HEK293 (cell line): ENCODE results near the gene PKD2L1.

ENCODE experiments used
- CTCF ChIA-PET: fragments of 350-600 bp; formaldehyde crosslinking; extraction: SDS; loops from one replicate; lab custom pipeline; 2021; ENCODE audit warnings: antibody characterized with exemption; lab: Yijun Ruan, JAX
- POLR2A ChIA-PET: fragments of 300-600 bp; formaldehyde crosslinking; extraction: SDS; loops from one replicate; lab custom pipeline; 2020; ENCODE audit warnings: antibody characterized with exemption, inconsistent platforms; lab: Yijun Ruan, JAX
- H3K27ac ChIP-seq: fragments of 200-500 bp; sonication (Bioruptor generic); 2 replicates; pipeline ENCODE4 v1.5.1; 2014; ENCODE audit warnings: low read depth, low read length, control low read depth, inconsistent platforms; ENCODE audit errors: extremely low read depth
- H3K36me3 ChIP-seq, 2 experiments: fragments of 200-500 bp in 1 of 2; sonication (Bioruptor generic) in 1 of 2; 1 replicate in 1 of 2; 2 replicates in 1 of 2; pipeline ENCODE4 v1.5.1; 2014 to 2017; ENCODE audit warnings: inconsistent platforms in 2 of 2, low read length in 2 of 2; ENCODE audit not compliant: control insufficient read depth in 2 of 2, insufficient read depth in 1 of 2
- H3K4me1 ChIP-seq: fragments of 200-500 bp; sonication (Bioruptor generic); 2 replicates; pipeline ENCODE4 v1.5.1; 2014; ENCODE audit warnings: mild to moderate bottlenecking, low read length, inconsistent platforms; ENCODE audit not compliant: control insufficient read depth, insufficient read depth
- H3K4me3 ChIP-seq: 2 replicates; pipeline ENCODE4 v1.5.1; 2011; ENCODE audit warnings: low read depth, mild to moderate bottlenecking, control low read depth, low read length, moderate library complexity
- H3K9me3 ChIP-seq: fragments of 200-500 bp; sonication (Bioruptor generic); 2 replicates; pipeline ENCODE4 v1.5.1; 2014; ENCODE audit warnings: low read depth, low read length, inconsistent platforms; ENCODE audit not compliant: control insufficient read depth, insufficient read depth
- SCRT2 ChIP-seq: fragments of 450-650 bp; formaldehyde crosslinking; IDR thresholded peaks from 2 replicates; pipeline ENCODE4 v1.5.1; 2016; ENCODE audit warnings: missing biosample characterization, missing genetic modification characterization
- ZBTB21 ChIP-seq: fragments of 450-650 bp; formaldehyde crosslinking; IDR thresholded peaks from 2 replicates; pipeline ENCODE4 v1.5.1; 2017; ENCODE audit warnings: missing biosample characterization, missing genetic modification characterization
- ZBTB8A ChIP-seq: fragments of 450-650 bp; formaldehyde crosslinking; IDR thresholded peaks from 2 replicates; pipeline ENCODE4 v1.5.1; 2016; ENCODE audit warnings: missing biosample characterization, missing genetic modification characterization
- ZIC2 ChIP-seq: fragments of 450-650 bp; formaldehyde crosslinking; IDR thresholded peaks from 2 replicates; pipeline ENCODE4 v1.5.1; 2016; ENCODE audit warnings: missing biosample characterization, missing genetic modification characterization
- ZNF175 ChIP-seq: fragments of 450-650 bp; formaldehyde crosslinking; IDR thresholded peaks from 2 replicates; pipeline ENCODE4 v1.5.1; 2016; ENCODE audit warnings: missing biosample characterization, missing genetic modification characterization
- ZNF184 ChIP-seq: fragments of 450-650 bp; IDR thresholded peaks from 2 replicates; pipeline ENCODE4 v1.5.1; 2018; ENCODE audit warnings: missing biosample characterization, mild to moderate bottlenecking, missing genetic modification characterization
- ZNF248 ChIP-seq: fragments of 450-650 bp; formaldehyde crosslinking; IDR thresholded peaks from 2 replicates; pipeline ENCODE4 v1.5.1; 2017; ENCODE audit warnings: missing biosample characterization, missing genetic modification characterization
- ZNF274 ChIP-seq, 2 experiments: fragments of 200-500 bp in 1 of 2; fragments of 450-650 bp in 1 of 2; sonication (Bioruptor generic) in 1 of 2; formaldehyde crosslinking in 1 of 2; IDR thresholded peaks; 2 replicates each; pipeline versions ENCODE4 v1.5.1 to v1.6.1; 2014 to 2016; ENCODE audit warnings: borderline replicate concordance in 1 of 2, inconsistent platforms in 1 of 2, low read length in 1 of 2, missing biosample characterization in 1 of 2, missing genetic modification characterization in 1 of 2
- ZNF292 ChIP-seq: fragments of 450-650 bp; formaldehyde crosslinking; IDR thresholded peaks from 2 replicates; pipeline ENCODE4 v1.5.1; 2016; ENCODE audit warnings: low read depth, missing biosample characterization, missing genetic modification characterization, borderline replicate concordance
- ZNF324 ChIP-seq: fragments of 450-650 bp; formaldehyde crosslinking; IDR thresholded peaks from 2 replicates; pipeline ENCODE4 v1.5.1; 2016; ENCODE audit warnings: missing biosample characterization, missing genetic modification characterization
- ZNF354C ChIP-seq: fragments of 450-650 bp; formaldehyde crosslinking; IDR thresholded peaks from 2 replicates; pipeline ENCODE4 v1.5.1; 2016; ENCODE audit warnings: missing biosample characterization, missing genetic modification characterization, low read depth, borderline replicate concordance
- ZNF629 ChIP-seq: fragments of 450-650 bp; formaldehyde crosslinking; IDR thresholded peaks from 2 replicates; pipeline ENCODE4 v1.5.1; 2017; ENCODE audit warnings: missing biosample characterization, missing genetic modification characterization
- ZSCAN30 ChIP-seq: fragments of 450-650 bp; IDR thresholded peaks from 2 replicates; pipeline ENCODE4 v1.5.1; 2018; ENCODE audit warnings: missing biosample characterization, mild to moderate bottlenecking, missing genetic modification characterization, moderate library complexity
- TF ChIP-seq, protein P1 (sequence below): fragments of 450-650 bp; formaldehyde crosslinking; IDR thresholded peaks from 2 replicates; pipeline ENCODE4 v1.5.1; 2016; ENCODE audit warnings: missing biosample characterization, missing genetic modification characterization, borderline replicate concordance
- TF ChIP-seq, protein P2 (sequence below): fragments of 450-650 bp; formaldehyde crosslinking; IDR thresholded peaks from 2 replicates; pipeline ENCODE4 v1.5.1; 2016; ENCODE audit warnings: missing biosample characterization, missing genetic modification characterization
- TF ChIP-seq, protein P3 (sequence below): fragments of 450-650 bp; formaldehyde crosslinking; IDR thresholded peaks from 2 replicates; pipeline ENCODE4 v1.5.1; 2016; ENCODE audit warnings: missing biosample characterization, missing genetic modification characterization
- TF ChIP-seq, protein P4 (sequence below): fragments of 450-650 bp; formaldehyde crosslinking; IDR thresholded peaks from 2 replicates; pipeline ENCODE4 v1.5.1; 2016; ENCODE audit warnings: missing biosample characterization, missing genetic modification characterization
- TF ChIP-seq, protein P5 (sequence below): fragments of 450-650 bp; IDR thresholded peaks from 2 replicates; pipeline ENCODE4 v1.5.1; 2018; ENCODE audit warnings: missing biosample characterization, mild to moderate bottlenecking, missing genetic modification characterization

PKD2L1 gene

DNA sequence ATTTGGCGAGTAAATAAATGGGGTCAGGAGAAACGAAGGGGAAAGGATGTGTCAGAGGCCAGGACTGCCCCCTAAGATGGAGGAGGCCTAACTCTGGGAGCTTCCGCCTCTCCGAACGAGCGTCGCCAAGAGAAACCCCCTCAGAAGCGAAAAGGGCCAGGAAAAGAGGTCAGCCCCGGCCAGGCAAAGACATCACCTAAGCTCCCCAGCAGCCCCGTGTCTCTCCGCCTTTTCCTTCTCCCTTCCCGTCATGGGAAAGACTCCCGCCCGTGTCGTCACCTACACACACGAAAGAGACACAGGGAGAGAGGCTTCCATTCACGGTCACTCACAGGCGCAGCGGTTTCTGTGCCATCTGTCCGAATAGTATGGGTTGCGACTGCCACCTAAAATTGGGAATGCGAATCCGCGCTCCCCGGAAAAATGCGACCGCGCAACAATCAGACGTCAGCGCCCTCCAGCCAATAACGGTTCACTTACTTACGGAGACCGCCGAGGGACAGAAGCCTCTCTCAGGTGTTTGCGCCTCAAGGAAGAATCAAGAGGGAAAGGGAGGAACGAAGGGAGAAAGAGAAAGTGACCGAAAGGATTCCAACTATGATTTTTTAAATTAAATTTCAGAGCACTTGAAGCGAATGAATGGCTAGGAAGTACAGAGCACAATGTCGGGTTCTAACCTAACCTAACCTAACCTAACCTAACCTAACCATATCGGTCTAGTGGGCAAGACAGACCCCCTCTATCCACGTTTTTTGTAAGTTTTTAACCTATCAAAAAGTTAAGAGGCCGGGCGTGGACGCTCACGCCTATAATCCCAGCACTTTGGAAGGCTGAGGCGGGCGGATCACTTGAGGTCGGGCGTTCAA is 62.6 kb downstream of the PKD2L1 start, which contains the start of gene CWF19L1 (continued):
- TF ChIP-seq, protein P1, sequence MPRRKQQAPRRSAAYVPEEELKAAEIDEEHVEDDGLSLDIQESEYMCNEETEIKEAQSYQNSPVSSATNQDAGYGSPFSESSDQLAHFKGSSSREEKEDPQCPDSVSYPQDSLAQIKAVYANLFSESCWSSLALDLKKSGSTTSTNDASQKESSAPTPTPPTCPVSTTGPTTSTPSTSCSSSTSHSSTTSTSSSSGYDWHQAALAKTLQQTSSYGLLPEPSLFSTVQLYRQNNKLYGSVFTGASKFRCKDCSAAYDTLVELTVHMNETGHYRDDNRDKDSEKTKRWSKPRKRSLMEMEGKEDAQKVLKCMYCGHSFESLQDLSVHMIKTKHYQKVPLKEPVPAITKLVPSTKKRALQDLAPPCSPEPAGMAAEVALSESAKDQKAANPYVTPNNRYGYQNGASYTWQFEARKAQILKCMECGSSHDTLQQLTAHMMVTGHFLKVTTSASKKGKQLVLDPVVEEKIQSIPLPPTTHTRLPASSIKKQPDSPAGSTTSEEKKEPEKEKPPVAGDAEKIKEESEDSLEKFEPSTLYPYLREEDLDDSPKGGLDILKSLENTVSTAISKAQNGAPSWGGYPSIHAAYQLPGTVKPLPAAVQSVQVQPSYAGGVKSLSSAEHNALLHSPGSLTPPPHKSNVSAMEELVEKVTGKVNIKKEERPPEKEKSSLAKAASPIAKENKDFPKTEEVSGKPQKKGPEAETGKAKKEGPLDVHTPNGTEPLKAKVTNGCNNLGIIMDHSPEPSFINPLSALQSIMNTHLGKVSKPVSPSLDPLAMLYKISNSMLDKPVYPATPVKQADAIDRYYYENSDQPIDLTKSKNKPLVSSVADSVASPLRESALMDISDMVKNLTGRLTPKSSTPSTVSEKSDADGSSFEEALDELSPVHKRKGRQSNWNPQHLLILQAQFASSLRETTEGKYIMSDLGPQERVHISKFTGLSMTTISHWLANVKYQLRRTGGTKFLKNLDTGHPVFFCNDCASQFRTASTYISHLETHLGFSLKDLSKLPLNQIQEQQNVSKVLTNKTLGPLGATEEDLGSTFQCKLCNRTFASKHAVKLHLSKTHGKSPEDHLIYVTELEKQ (tag by site-specific recombination), result no peak
- TF ChIP-seq ZBTB8A (tag by site-specific recombination) (no peak), ZNF175 (tag by site-specific recombination) (no peak), ZBTB21 (tag by site-specific recombination) (0 out of 2 replicates have a peak, but pooled peaks have one; percentile 58), ZNF248 (no peak), ZNF184 (tag by site-specific recombination) (no peak), ZNF274 (IDR thresholded peaks at IDR 0.05; ENCODE audit: low read length) (no peak), ZNF274 (tag by site-specific recombination; IDR thresholded peaks at IDR 0.05; ENCODE audit: borderline replicate concordance) (no peak), ZSCAN30 (tag by site-specific recombination) (0 out of 2 replicates have a peak, but pooled peaks have one; percentile 8), ZIC2 (tag by site-specific recombination) (no peak), ZNF354C (tag by site-specific recombination) (no peak), ZNF629 (peak; percentile 75)
- TF ChIP-seq, protein P2, sequence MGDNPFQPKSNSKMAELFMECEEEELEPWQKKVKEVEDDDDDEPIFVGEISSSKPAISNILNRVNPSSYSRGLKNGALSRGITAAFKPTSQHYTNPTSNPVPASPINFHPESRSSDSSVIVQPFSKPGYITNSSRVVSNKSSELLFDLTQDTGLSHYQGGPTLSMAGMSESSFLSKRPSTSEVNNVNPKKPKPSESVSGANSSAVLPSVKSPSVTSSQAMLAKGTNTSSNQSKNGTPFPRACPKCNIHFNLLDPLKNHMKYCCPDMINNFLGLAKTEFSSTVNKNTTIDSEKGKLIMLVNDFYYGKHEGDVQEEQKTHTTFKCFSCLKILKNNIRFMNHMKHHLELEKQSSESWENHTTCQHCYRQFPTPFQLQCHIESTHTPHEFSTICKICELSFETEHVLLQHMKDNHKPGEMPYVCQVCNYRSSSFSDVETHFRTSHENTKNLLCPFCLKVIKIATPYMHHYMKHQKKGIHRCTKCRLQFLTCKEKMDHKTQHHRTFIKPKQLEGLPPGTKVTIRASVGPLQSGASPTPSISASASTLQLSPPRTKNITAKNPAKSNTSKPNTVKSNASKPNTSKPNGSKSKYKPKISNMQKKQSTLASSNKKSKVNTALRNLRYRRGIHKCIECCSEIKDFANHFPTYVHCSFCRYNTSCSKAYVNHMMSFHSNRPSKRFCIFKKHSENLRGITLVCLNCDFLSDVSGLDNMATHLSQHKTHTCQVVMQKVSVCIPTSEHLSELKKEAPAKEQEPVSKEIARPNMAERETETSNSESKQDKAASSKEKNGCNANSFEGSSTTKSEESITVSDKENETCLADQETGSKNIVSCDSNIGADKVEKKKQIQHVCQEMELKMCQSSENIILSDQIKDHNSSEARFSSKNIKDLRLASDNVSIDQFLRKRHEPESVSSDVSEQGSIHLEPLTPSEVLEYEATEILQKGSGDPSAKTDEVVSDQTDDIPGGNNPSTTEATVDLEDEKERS, result no peak
- TF ChIP-seq, protein P3, sequence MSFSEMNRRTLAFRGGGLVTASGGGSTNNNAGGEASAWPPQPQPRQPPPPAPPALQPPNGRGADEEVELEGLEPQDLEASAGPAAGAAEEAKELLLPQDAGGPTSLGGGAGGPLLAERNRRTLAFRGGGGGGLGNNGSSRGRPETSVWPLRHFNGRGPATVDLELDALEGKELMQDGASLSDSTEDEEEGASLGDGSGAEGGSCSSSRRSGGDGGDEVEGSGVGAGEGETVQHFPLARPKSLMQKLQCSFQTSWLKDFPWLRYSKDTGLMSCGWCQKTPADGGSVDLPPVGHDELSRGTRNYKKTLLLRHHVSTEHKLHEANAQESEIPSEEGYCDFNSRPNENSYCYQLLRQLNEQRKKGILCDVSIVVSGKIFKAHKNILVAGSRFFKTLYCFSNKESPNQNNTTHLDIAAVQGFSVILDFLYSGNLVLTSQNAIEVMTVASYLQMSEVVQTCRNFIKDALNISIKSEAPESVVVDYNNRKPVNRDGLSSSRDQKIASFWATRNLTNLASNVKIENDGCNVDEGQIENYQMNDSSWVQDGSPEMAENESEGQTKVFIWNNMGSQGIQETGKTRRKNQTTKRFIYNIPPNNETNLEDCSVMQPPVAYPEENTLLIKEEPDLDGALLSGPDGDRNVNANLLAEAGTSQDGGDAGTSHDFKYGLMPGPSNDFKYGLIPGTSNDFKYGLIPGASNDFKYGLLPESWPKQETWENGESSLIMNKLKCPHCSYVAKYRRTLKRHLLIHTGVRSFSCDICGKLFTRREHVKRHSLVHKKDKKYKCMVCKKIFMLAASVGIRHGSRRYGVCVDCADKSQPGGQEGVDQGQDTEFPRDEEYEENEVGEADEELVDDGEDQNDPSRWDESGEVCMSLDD (tag by site-specific recombination), result peak; percentile 24; the same call in 1 of the 2 replicates

DNA sequence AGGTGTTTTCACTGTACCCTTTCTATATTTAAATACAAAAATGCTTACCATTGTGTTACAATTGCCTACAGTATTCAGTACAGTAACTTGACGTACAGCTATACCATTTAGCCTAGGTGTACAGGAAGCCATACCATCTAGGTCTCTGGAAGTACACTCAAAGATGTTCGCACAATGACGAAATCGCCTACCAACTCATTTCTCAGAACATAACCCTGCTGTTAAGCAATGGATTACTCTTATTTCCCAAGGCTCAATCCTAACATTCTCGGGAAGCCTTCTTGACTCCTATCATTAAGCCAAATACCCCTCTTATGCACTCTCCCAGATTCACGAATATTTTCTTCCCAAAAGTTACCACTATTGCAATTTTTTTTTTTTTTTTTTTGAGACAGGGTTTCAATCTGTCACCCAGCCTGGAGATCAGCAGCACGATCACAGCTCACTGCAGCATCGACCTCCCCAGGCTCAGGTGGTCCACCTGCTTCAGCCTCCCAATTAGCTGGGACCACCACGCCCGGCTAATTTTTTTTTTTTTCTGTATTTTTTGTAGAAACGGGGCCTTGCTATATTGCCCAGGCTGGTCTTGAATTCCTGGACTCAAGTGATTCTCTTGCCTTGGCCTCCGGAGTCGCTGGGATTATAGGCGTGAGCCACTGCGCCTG is 64.1 kb downstream of the PKD2L1 start:
- H3K4me1 ChIP-seq, result no peaks in the 10 kb centered on the region
- H3K27ac ChIP-seq, result no peak overlapping the region
- H3K36me3 ChIP-seq, result peaks cover 11 to 20% of the 10 kb centered on the region in 2 experiments
- TF ChIP-seq ZNF324 (tag by site-specific recombination), result no peak
- TF ChIP-seq, protein P4, sequence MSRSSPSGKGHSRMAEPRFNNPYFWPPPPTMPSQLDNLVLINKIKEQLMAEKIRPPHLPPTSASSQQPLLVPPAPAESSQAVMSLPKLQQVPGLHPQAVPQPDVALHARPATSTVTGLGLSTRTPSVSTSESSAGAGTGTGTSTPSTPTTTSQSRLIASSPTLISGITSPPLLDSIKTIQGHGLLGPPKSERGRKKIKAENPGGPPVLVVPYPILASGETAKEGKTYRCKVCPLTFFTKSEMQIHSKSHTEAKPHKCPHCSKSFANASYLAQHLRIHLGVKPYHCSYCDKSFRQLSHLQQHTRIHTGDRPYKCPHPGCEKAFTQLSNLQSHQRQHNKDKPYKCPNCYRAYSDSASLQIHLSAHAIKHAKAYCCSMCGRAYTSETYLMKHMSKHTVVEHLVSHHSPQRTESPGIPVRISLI, result 0 out of 2 replicates have a peak, but pooled peaks have one; percentile 63
- TF ChIP-seq SCRT2 (tag by site-specific recombination), result no peak
- TF ChIP-seq, protein P5, sequence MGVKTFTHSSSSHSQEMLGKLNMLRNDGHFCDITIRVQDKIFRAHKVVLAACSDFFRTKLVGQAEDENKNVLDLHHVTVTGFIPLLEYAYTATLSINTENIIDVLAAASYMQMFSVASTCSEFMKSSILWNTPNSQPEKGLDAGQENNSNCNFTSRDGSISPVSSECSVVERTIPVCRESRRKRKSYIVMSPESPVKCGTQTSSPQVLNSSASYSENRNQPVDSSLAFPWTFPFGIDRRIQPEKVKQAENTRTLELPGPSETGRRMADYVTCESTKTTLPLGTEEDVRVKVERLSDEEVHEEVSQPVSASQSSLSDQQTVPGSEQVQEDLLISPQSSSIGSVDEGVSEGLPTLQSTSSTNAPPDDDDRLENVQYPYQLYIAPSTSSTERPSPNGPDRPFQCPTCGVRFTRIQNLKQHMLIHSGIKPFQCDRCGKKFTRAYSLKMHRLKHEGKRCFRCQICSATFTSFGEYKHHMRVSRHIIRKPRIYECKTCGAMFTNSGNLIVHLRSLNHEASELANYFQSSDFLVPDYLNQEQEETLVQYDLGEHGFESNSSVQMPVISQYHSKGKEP (tag by site-specific recombination), result no peak
- TF ChIP-seq ZNF292, result no peak
- POLR2A ChIA-PET, result no interaction called here
- H3K9me3 ChIP-seq, result no peaks in the 10 kb centered on the region
- CTCF ChIA-PET, result no interaction called here
- H3K4me3 ChIP-seq, result no peak overlapping the region
